Panc1 (cell line): Measurements from ENCODE around the gene TRAK1. TPM values are rescaled to one million over a fixed set of nuclear protein-coding genes. Genes with fewer than 3 reads are reported as not detected.

Source experiments
- ATAC-seq: fragments of 200-7000 bp; cut with Tn5 transposase; 2 replicates; pipeline ENCODE4 v1.9.1; 2020; ENCODE audit warnings: mild to moderate bottlenecking, moderate library complexity
- BruUV-seq: library from RNA; stranded (reverse); fragments of 400-500 nt; replicated peaks from 2 replicates; lab custom pipeline; 2021; lab: Mats Ljungman, UMichigan
- CTCF ChIA-PET: fragments of 300-600 bp; sonication (Branson Sonifier 250); formaldehyde crosslinking; loops from one replicate; lab custom pipeline; 2022; ENCODE audit warnings: antibody characterized with exemption; lab: Charles Lee
- POLR2A ChIA-PET: fragments of 300-600 bp; sonication (Branson Sonifier 250); formaldehyde crosslinking; loops from one replicate; lab custom pipeline; 2022; ENCODE audit warnings: antibody characterized with exemption; lab: Charles Lee
- DNase-seq: peaks from one replicate; pipeline ENCODE4 v3.0.0-alpha.2; 2010; ENCODE audit warnings: low read depth, low spot score
- H3K27ac ChIP-seq: 2 replicates; pipeline ENCODE4 v1.5.1; 2011; ENCODE audit warnings: mild to moderate bottlenecking, low read length, inconsistent platforms
- H3K27me3 ChIP-seq: fragments of 200-500 bp; sonication (Bioruptor generic); 2 replicates; pipeline ENCODE4 v1.6.0; 2014; ENCODE audit warnings: low read length, inconsistent platforms; ENCODE audit not compliant: control insufficient read depth, insufficient read depth
- H3K36me3 ChIP-seq: fragments of 200-500 bp; sonication (Bioruptor generic); 2 replicates; pipeline ENCODE4 v1.5.1; 2014; ENCODE audit warnings: inconsistent platforms, mild to moderate bottlenecking, low read length, moderate library complexity; ENCODE audit not compliant: control insufficient read depth, insufficient read depth
- H3K4me1 ChIP-seq: 2 replicates; pipeline ENCODE4 v1.5.1; 2011; ENCODE audit warnings: inconsistent platforms, mild to moderate bottlenecking, low read length, moderate library complexity; ENCODE audit not compliant: control insufficient read depth, insufficient read depth
- H3K4me3 ChIP-seq, 2 experiments: 2 replicates each; pipeline ENCODE4 v1.5.1; 2011 to 2012; ENCODE audit warnings: low read depth in 2 of 2, low read length in 2 of 2, mild to moderate bottlenecking in 2 of 2, inconsistent platforms in 1 of 2, moderate library complexity in 1 of 2
- H3K9me3 ChIP-seq: fragments of 200-500 bp; sonication (Bioruptor generic); 2 replicates; pipeline ENCODE4 v1.5.1; 2014; ENCODE audit warnings: low read depth, mild to moderate bottlenecking, inconsistent platforms, low read length, moderate library complexity; ENCODE audit not compliant: control insufficient read depth, insufficient read depth
- POLR2AphosphoS5 ChIP-seq: IDR thresholded peaks from 2 replicates; pipeline ENCODE4 v1.6.1; 2012; ENCODE audit warnings: mild to moderate bottlenecking, low read depth, low read length, moderate library complexity
- SIN3A ChIP-seq: IDR thresholded peaks from 2 replicates; pipeline ENCODE4 v1.6.1; 2012; ENCODE audit warnings: low read depth, mild to moderate bottlenecking, low read length, moderate library complexity, borderline replicate concordance; ENCODE audit not compliant: insufficient read depth
- TCF7L2 ChIP-seq: IDR thresholded peaks from 2 replicates; pipeline ENCODE4 v1.6.1; 2011; ENCODE audit warnings: mild to moderate bottlenecking, low read depth, low read length, inconsistent platforms
- in situ Hi-C: cut with HindIII; loops from 2 replicates; pipeline ENCODE4 v1.10.0; 2016; ENCODE audit warnings: low sequenced_read_pairs, low pct_unique_long_range_greater_than_20kb
- intact Hi-C: fragments of 100-400 bp; cut with micrococcal nuclease; formaldehyde crosslinking; loops from one replicate; pipeline ENCODE4 v1.10.0; 2022; ENCODE audit not compliant: unreplicated experiment
- total RNA-seq: library from RNA; stranded (reverse); gene quantifications from one replicate; pipeline ENCODE4 v1.2.1, GENCODE V29; 2021; ENCODE audit not compliant: unreplicated experiment
- TF ChIP-seq, protein P1 (sequence below), 2 experiments: IDR thresholded peaks; 2 replicates each; pipeline ENCODE4 v1.6.1; 2011 to 2012; ENCODE audit warnings: low read depth in 2 of 2, control low read depth in 1 of 2, low read length in 1 of 2, mild to moderate bottlenecking in 1 of 2, moderate library complexity in 1 of 2; ENCODE audit not compliant: insufficient read depth in 1 of 2
- TF ChIP-seq, protein P2 (sequence below): fragments of 450-650 bp; IDR thresholded peaks from 2 replicates; pipeline ENCODE4 v1.5.1; 2017; ENCODE audit warnings: mild to moderate bottlenecking

Gene TRAK1
- total RNA-seq, 1 experiment from 2014 or later, result 38.4 TPM

DNA sequence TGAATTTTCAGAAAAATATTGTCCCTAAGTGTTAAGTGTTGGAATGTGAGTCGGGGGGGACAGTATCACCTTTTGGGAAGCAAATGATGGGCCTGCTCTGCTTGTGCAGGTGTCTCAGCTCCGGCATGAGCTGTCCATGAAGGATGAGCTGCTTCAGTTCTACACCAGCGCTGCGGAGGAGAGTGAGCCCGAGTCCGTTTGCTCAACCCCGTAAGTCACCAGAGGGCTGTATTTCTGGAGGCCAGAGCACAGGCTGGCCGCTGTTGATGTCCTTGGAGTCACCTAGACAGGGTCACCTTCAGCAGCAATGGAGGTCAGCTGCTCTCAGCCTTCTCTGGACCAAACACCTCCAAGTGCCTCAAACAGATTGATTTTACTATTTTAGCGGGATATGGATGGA is 96.8 kb downstream of the TRAK1 start:
- DNase-seq, result no peak
- BruUV-seq, result no TSS peak
- Histone ChIP-seq H3K9me3 (no peaks in the 10 kb centered on the region), H3K4me1 (no peaks in the 10 kb centered on the region), H3K27ac (no peak overlapping the region), H3K27me3 (no peaks in the 10 kb centered on the region), H3K4me3 (no peak overlapping the region), H3K36me3 (peaks cover under 1% of the 10 kb centered on the region; the same call in 1 of the 2 replicates)
- in situ Hi-C loops, result no loop called here
- TF ChIP-seq, protein P1, sequence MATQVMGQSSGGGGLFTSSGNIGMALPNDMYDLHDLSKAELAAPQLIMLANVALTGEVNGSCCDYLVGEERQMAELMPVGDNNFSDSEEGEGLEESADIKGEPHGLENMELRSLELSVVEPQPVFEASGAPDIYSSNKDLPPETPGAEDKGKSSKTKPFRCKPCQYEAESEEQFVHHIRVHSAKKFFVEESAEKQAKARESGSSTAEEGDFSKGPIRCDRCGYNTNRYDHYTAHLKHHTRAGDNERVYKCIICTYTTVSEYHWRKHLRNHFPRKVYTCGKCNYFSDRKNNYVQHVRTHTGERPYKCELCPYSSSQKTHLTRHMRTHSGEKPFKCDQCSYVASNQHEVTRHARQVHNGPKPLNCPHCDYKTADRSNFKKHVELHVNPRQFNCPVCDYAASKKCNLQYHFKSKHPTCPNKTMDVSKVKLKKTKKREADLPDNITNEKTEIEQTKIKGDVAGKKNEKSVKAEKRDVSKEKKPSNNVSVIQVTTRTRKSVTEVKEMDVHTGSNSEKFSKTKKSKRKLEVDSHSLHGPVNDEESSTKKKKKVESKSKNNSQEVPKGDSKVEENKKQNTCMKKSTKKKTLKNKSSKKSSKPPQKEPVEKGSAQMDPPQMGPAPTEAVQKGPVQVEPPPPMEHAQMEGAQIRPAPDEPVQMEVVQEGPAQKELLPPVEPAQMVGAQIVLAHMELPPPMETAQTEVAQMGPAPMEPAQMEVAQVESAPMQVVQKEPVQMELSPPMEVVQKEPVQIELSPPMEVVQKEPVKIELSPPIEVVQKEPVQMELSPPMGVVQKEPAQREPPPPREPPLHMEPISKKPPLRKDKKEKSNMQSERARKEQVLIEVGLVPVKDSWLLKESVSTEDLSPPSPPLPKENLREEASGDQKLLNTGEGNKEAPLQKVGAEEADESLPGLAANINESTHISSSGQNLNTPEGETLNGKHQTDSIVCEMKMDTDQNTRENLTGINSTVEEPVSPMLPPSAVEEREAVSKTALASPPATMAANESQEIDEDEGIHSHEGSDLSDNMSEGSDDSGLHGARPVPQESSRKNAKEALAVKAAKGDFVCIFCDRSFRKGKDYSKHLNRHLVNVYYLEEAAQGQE (IDR thresholded peaks at IDR 0.05; ENCODE audit: insufficient read depth in 1 of 2, low read depth in 2 of 2, low read length in 1 of 2), result no peak
- TF ChIP-seq SIN3A (no peak), TCF7L2 (no peak), POLR2AphosphoS5 (no peak)
- TF ChIP-seq, protein P2, sequence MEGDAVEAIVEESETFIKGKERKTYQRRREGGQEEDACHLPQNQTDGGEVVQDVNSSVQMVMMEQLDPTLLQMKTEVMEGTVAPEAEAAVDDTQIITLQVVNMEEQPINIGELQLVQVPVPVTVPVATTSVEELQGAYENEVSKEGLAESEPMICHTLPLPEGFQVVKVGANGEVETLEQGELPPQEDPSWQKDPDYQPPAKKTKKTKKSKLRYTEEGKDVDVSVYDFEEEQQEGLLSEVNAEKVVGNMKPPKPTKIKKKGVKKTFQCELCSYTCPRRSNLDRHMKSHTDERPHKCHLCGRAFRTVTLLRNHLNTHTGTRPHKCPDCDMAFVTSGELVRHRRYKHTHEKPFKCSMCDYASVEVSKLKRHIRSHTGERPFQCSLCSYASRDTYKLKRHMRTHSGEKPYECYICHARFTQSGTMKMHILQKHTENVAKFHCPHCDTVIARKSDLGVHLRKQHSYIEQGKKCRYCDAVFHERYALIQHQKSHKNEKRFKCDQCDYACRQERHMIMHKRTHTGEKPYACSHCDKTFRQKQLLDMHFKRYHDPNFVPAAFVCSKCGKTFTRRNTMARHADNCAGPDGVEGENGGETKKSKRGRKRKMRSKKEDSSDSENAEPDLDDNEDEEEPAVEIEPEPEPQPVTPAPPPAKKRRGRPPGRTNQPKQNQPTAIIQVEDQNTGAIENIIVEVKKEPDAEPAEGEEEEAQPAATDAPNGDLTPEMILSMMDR, result no peak
- intact Hi-C loops, result no loop called here
- CTCF ChIA-PET, result no interaction called here
- POLR2A ChIA-PET, result interaction anchor here (0.6 kb wide), 1 partner anchor 77 kb away, joined by 4 read pairs; no protein-coding TSS in a partner anchor
- no peak for ATAC-seq

DNA sequence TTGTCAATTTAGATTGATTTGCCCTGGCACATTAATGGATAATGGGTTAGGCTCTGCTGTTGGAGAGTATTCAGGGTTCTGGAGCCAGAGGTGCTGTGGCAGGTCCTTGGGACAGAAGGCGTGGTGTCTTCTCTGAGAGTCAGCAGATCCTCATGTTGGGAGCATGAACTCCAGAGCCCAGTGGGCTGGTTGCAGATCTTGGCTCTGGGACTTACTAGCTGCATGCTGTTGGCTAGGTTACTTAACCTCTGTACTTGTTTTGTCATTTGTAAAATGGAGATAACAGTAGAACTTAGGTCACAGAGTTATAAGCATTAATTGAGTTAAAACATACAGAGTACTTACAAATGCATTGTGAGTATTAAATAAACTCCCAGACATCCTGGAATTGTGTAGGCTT is 97.2 kb downstream of the TRAK1 start:
- Histone ChIP-seq H3K27ac (no peak overlapping the region), H3K27me3 (no peaks in the 10 kb centered on the region), H3K9me3 (no peaks in the 10 kb centered on the region), H3K36me3 (peaks cover 3% of the 10 kb centered on the region; the same call in 1 of the 2 replicates), H3K4me1 (no peaks in the 10 kb centered on the region), H3K4me3 (no peak overlapping the region)
- in situ Hi-C loops, result no loop called here
- ChIA-PET CTCF (no interaction called here), POLR2A (no interaction called here)
- no TSS peak for BruUV-seq
- ATAC-seq (no peak), DNase-seq (no peak)
- TF ChIP-seq SIN3A (no peak), POLR2AphosphoS5 (no peak), TCF7L2 (no peak)
- TF ChIP-seq, protein P2, result no peak
- TF ChIP-seq, protein P1 (IDR thresholded peaks at IDR 0.05; ENCODE audit: insufficient read depth in 1 of 2, low read depth in 2 of 2, low read length in 1 of 2), result no peak
- intact Hi-C loops, result no loop called here
